ENCODE measurements around the gene PPP2R2B. TPM values are rescaled to one million over a fixed set of nuclear protein-coding genes. Genes with fewer than 3 reads are reported as not detected.

Gene PPP2R2B
- total RNA-seq, 1 donor from 2014 or later: 10.0 TPM

DNA sequence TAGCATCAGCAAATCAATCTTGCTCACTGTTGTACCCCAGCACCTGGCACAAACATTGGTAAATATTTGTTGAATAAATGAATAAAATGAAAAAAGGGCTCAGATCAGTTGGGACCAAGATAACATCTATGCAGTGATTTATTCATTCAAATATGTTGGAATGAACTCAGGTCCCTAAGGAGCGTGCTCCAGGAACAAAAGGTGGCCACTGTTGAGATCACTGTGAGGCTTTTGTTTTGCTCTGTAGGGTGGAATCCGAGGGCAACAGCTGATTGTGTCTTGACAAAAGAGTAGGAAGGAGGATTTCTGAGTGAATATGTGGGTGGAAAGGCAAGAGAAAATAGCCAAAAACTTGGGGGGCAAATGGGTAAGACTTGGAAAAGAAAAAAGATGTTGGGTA is 89.7 kb downstream of the PPP2R2B start:
- TF ChIP-seq, protein P1, sequence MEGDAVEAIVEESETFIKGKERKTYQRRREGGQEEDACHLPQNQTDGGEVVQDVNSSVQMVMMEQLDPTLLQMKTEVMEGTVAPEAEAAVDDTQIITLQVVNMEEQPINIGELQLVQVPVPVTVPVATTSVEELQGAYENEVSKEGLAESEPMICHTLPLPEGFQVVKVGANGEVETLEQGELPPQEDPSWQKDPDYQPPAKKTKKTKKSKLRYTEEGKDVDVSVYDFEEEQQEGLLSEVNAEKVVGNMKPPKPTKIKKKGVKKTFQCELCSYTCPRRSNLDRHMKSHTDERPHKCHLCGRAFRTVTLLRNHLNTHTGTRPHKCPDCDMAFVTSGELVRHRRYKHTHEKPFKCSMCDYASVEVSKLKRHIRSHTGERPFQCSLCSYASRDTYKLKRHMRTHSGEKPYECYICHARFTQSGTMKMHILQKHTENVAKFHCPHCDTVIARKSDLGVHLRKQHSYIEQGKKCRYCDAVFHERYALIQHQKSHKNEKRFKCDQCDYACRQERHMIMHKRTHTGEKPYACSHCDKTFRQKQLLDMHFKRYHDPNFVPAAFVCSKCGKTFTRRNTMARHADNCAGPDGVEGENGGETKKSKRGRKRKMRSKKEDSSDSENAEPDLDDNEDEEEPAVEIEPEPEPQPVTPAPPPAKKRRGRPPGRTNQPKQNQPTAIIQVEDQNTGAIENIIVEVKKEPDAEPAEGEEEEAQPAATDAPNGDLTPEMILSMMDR (IDR thresholded peaks at IDR 0.05): no peak
- H3K27me3 ChIP-seq: no peaks in the 10 kb centered on the region
- no peak overlapping the region for H3K27ac ChIP-seq
- peaks cover 0 to 5% of the 10 kb centered on the region in 2 donors for H3K4me1 ChIP-seq
- DNase-seq (ENCODE audit: low spot score in 2 of 2): no peak
- intact Hi-C loops (cut with DNase I): loop anchor here (5.0 kb wide), 1 partner anchor 43 kb away; no protein-coding TSS in a partner anchor
- H3K9me3 ChIP-seq: no peaks in the 10 kb centered on the region
- no peaks in the 10 kb centered on the region for H3K36me3 ChIP-seq
- H3K4me3 ChIP-seq: no peak overlapping the region

DNA sequence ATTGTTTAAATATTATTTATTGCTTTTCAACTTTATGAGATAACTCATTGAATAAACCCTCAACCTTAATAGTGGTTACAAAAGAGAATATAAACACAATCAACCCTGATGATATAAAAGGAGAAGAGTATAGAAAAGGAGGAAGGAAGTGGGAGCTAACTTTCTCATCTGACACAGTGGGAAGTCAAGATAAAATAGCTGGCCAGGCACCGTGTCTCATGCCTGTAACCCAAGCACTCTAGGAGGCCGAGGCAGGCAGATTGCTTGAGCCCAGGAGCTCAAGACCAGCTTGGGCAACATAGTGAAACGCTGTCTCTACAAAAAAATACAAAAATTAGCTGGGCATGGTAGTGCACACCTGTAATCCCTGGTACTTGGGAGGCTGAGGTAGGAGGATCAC is 93.5 kb downstream of the PPP2R2B start:
- no peak overlapping the region for H3K4me3 ChIP-seq
- TF ChIP-seq, protein P1 (IDR thresholded peaks at IDR 0.05): no peak
- intact Hi-C loops (cut with DNase I): loop anchor here (5.0 kb wide), 1 partner anchor 47 kb away; no protein-coding TSS in a partner anchor
- no peak for DNase-seq (ENCODE audit: low spot score in 2 of 2)
- no peaks in the 10 kb centered on the region for H3K36me3 ChIP-seq
- no peaks in the 10 kb centered on the region for H3K9me3 ChIP-seq
- H3K27me3 ChIP-seq: no peaks in the 10 kb centered on the region
- no peak overlapping the region for H3K27ac ChIP-seq
- no peaks in the 10 kb centered on the region for H3K4me1 ChIP-seq

DNA sequence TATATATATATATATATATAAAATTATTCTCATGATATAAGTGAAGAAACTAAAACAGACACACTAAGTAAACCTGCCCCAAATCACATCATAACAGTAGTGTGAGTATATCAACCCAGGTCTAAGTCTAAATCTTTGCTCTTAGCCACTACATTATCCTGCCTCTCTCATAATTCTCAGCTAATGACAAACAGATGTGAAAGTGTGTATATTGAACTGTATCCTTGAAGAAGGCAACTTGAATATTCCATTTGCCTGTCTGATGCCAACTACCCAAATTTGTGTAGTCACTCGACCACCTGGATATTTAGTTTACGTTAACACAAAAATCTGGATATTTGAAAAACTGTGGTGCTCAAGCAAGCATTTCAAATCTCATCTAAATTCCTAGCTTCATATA is 97.4 kb downstream of the PPP2R2B start:
- no peak overlapping the region for H3K27ac ChIP-seq
- H3K4me3 ChIP-seq: no peak overlapping the region
- TF ChIP-seq, protein P1 (IDR thresholded peaks at IDR 0.05): no peak
- H3K36me3 ChIP-seq: no peaks in the 10 kb centered on the region
- intact Hi-C loops (cut with DNase I): no loop called here
- no peaks in the 10 kb centered on the region for H3K27me3 ChIP-seq
- H3K4me1 ChIP-seq: no peaks in the 10 kb centered on the region
- no peak for DNase-seq (ENCODE audit: low spot score in 2 of 2)
- peaks cover 0 to under 1% of the 10 kb centered on the region in 2 donors for H3K9me3 ChIP-seq

DNA sequence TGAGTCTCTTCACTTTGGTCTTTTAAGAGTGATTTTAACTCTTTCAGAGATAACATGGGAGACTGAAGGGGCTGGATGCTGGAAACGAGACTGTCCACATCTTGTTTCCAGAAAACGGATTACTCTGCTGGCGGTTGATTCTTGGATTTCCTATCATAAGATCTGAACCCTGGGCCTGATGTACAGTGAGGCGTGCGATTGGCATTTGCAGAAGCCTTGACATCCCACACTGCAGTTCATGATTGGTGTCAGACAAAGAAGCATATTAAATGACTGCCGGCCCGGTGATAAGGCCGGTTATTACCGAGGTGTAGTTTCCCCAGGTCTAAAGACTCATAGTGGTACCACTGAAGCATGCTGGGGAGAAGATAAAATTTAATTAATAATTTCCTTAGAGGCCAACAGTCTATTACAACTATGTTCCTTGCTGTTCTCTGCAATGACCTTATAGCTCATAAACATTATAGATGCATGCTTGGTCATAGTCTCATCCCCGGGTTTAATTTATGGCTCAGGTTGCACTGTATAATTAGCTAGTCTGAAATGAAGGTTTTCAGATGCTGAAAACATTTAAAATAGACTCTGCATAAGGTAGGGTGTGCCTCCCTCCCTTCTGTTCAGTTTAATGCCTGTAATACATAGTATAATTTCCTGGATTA is 99.2 kb downstream of the PPP2R2B start:
- DNase-seq (ENCODE audit: low spot score in 2 of 2): no peak
- no peak overlapping the region for H3K4me3 ChIP-seq
- no peaks in the 10 kb centered on the region for H3K36me3 ChIP-seq
- no peaks in the 10 kb centered on the region for H3K4me1 ChIP-seq
- TF ChIP-seq, protein P1 (IDR thresholded peaks at IDR 0.05): no peak
- intact Hi-C loops (cut with DNase I): no loop called here
- H3K27ac ChIP-seq: no peak overlapping the region
- no peaks in the 10 kb centered on the region for H3K27me3 ChIP-seq
- H3K9me3 ChIP-seq: peaks cover 0 to 17% of the 10 kb centered on the region in 2 donors

DNA sequence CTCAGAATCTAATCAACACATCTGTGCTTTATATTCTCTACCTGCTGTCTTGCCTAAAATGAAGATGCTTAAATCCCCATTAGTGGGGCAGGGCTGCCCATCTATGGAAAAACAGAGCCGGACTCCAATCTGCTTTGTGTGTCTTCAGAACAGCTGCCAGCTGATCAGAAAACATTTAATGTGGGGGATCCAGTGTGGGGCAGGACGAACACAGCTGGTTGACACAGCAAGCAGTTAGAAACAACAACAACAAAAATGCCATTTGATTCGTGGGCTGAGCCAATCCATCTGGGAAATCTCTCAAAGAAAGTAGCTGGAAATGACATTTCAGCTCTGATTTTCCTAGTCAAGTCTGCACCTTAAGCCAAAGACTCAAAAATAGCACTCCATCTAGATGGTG is 99.8 kb downstream of the PPP2R2B start:
- Histone ChIP-seq H3K4me3 (no peak overlapping the region), H3K9me3 (peaks cover 0 to 18% of the 10 kb centered on the region in 2 donors), H3K36me3 (no peaks in the 10 kb centered on the region), H3K4me1 (no peaks in the 10 kb centered on the region), H3K27me3 (no peaks in the 10 kb centered on the region), H3K27ac (no peak overlapping the region)
- intact Hi-C loops (cut with DNase I): no loop called here
- TF ChIP-seq, protein P1 (IDR thresholded peaks at IDR 0.05): no peak
- DNase-seq (ENCODE audit: low spot score in 2 of 2): no peak

Measured in ascending aorta (tissue), 2 donors.